ENCODE results near the gene SHC4.

Gene SHC4

DNA sequence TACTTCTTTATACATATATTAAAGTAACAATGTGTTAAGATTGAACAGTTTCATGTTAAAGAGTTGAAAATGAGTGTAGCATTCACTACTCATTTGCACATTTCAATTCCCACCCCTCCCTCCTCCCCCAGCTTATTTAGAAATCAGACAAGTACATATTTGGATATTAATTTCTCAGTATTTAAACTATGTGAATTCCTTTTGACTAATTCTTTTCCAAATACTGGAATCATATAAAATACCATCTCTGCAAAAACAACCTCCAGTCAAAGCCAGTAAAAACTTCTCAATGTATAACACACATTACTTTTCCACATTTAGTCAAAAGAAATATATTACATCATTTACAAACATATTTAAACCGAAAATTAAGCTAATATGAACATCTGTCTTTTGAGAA lies 25.5 kb upstream of the SHC4 start:
- TF ChIP-seq, protein P1, sequence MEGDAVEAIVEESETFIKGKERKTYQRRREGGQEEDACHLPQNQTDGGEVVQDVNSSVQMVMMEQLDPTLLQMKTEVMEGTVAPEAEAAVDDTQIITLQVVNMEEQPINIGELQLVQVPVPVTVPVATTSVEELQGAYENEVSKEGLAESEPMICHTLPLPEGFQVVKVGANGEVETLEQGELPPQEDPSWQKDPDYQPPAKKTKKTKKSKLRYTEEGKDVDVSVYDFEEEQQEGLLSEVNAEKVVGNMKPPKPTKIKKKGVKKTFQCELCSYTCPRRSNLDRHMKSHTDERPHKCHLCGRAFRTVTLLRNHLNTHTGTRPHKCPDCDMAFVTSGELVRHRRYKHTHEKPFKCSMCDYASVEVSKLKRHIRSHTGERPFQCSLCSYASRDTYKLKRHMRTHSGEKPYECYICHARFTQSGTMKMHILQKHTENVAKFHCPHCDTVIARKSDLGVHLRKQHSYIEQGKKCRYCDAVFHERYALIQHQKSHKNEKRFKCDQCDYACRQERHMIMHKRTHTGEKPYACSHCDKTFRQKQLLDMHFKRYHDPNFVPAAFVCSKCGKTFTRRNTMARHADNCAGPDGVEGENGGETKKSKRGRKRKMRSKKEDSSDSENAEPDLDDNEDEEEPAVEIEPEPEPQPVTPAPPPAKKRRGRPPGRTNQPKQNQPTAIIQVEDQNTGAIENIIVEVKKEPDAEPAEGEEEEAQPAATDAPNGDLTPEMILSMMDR (IDR thresholded peaks at IDR 0.05; ENCODE audit: borderline replicate concordance, control extremely low read depth, extremely low read depth, insufficient read depth, missing control alignments) = no peak
- in situ Hi-C loops (cut with MboI; ENCODE audit: low sequenced_read_pairs, unreplicated experiment) = no loop called here
- no peak for DNase-seq (ENCODE audit: low spot score)

GRCh38 chr15:48987142-48987541 lies 23.4 kb upstream of the SHC4 start:
- DNase-seq (ENCODE audit: low spot score) = no peak
- TF ChIP-seq, protein P1 (IDR thresholded peaks at IDR 0.05; ENCODE audit: borderline replicate concordance, control extremely low read depth, extremely low read depth, insufficient read depth, missing control alignments) = no peak

DNA sequence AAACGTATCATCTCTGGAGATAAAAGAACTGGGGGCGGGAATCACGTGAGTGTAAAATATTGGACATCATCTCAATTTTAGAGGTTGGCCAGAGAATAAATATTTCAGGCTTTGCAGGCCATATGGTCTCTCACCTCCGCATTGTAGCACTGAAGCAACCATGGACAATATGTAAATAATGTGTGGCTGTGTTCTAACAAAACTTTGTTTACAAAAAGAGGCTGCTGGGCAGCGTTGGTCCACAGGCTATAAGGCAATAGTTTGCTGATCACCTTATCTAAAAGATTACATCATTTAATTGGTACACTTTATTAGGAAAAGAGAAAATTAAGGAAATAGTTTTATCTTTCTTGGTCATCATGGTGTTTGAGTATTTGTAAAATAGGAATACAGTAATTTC lies 22.5 kb upstream of the SHC4 start:
- TF ChIP-seq, protein P1 (IDR thresholded peaks at IDR 0.05; ENCODE audit: borderline replicate concordance, control extremely low read depth, extremely low read depth, insufficient read depth, missing control alignments) = no peak
- in situ Hi-C loops (cut with MboI; ENCODE audit: low sequenced_read_pairs, unreplicated experiment) = no loop called here
- no peak for DNase-seq (ENCODE audit: low spot score)

More at GRCh38 chr15:48987142-48987541, 23.4 kb upstream of the SHC4 start:
- in situ Hi-C loops (cut with MboI; ENCODE audit: low sequenced_read_pairs, unreplicated experiment) = no loop called here

- in situ Hi-C loops (cut with MboI; ENCODE audit: low sequenced_read_pairs, unreplicated experiment) = no loop called here
- no peak for DNase-seq (ENCODE audit: low spot score)
- TF ChIP-seq, protein P1 (IDR thresholded peaks at IDR 0.05; ENCODE audit: borderline replicate concordance, control extremely low read depth, extremely low read depth, insufficient read depth, missing control alignments) = no peak
These were observed 21.8 kb upstream of the SHC4 start for GRCh38 chr15:48985516-48985915.

DNA sequence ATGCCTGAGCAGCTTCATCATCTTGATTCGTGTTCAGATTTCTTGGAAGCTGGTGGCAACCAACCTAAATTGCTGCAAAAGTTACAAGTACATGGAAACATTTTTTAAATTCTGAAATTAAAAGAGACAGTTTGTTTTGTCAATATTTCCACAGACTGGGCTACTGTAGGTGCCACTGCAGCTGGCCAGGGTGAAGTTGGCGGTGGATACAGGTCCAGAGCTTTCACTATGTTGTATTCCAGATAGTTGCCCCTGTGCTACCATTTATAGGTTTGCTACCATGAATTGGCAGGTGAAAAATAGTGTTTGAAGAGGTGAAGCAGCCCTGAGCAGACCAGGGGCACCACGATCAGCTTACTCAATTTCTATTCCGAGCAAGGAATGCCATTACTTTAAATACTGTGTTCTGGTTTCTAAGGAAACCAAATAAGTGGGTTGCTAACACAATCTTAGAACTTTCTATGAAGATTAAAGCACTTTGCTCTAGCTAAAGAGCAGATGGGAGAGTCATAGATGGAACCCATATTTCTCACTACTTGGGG lies 21.2 kb upstream of the SHC4 start:
- DNase-seq (ENCODE audit: low spot score) = no peak
- in situ Hi-C loops (cut with MboI; ENCODE audit: low sequenced_read_pairs, unreplicated experiment) = no loop called here
- TF ChIP-seq, protein P1 (IDR thresholded peaks at IDR 0.05; ENCODE audit: borderline replicate concordance, control extremely low read depth, extremely low read depth, insufficient read depth, missing control alignments) = no peak

DNA sequence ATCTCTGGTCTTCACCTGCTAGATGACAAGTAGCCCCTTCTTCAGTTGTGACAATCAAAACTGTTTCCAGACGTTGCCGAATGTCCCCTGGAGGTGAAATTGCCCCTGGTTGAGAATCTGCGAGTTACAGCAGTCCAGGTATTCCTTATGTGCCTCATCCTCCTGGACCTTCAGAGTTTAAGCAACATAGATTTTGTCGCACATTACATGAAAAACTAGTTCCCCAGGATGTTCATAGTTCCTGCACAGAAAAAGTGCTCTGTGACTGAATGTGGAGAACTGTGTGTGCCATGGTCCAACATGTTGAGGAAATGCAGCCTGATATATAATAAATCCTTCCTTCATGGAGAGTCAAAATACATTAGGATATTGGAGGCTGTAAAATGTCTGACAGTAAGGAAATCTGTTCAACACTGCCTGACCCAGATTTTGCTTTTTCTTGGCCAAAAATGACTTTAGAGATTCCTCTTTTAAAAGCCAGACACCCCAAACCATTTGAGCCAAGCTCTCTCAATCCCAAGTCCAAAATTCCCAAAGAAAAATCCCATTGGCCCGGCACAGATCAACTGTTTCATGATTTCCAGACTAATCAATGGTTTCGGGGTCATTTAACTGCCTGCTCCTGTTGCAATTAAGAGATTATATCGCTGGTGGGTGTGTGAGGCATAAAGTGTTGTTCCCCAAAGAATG lies 20.4 kb upstream of the SHC4 start:
- TF ChIP-seq, protein P1 (IDR thresholded peaks at IDR 0.05; ENCODE audit: borderline replicate concordance, control extremely low read depth, extremely low read depth, insufficient read depth, missing control alignments) = no peak
- in situ Hi-C loops (cut with MboI; ENCODE audit: low sequenced_read_pairs, unreplicated experiment) = no loop called here
- DNase-seq (ENCODE audit: low spot score) = no peak
